ENCODE data around the gene MACROD2.
"Not testable (repeated sequence)": the region's sequence is repeated elsewhere in the genome, so short reads cannot be mapped to it uniquely, and the experiment has no call there.

Gene MACROD2

GRCh38 chr20:15498926-15499325, 1503.6 kb downstream of the MACROD2 start:
- no peak for DNase-seq

DNA sequence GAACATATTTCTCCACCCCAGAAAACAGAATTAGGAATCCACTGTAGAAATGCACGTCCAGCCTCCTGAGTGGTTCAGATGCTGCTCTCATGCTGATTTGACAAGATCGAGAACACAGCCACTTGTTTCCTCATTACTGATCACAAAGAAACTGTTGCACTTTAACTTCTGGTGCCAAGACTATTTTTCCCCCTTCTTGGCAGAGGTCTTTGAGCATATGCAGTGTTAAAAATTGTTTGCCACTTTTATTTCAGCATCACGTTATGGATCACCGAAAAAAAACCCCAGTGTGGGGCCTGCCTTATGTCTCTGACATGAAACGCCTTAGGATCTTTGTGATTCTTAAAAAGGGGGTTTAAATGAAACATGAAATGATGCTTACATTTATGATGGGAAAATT, 1511.0 kb downstream of the MACROD2 start:
- no peak for DNase-seq

DNA sequence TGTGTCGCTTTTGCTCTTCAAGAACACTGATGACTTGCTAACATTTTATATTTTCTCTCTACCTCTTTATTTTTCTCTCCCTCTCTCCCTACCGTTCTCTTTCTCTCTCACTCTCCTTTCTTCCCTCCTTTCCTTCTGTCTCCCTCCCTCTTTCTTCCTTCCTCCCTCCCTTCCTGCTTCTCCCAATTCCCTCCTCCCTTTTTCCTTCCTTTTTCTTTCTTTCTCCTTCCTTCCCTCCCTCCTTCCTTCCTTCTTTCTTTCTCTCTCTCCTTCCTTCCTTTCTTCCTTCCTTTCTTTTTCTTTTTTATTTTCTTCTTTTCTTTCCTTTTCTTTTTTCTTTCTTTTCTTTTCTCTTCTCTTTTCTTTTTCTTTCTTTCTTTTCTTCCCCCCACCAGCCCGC, 1511.8 kb downstream of the MACROD2 start:
- DNase-seq = no peak

DNA sequence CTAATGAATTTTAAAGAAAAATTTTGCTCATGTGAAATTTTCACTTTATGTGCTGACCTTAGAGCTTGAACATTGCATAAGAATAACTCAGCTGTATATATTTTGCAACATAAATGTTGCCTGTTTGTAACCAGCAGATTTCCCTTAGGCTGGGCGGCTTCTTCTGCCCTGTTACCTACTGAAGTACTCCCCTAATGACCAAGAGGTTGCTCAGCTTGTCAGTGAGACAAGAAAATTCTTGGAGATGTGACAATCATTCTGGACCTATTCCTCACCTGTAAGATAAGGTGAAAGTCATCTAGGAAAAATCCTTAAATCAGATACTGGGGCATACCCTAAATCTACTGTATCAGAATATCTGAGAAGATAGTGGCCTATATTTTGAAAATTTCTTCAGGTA, 1516.2 kb downstream of the MACROD2 start:
- DNase-seq = no peak

GRCh38 chr20:15512916-15513315, 1517.6 kb downstream of the MACROD2 start:
- DNase-seq = no peak

DNA sequence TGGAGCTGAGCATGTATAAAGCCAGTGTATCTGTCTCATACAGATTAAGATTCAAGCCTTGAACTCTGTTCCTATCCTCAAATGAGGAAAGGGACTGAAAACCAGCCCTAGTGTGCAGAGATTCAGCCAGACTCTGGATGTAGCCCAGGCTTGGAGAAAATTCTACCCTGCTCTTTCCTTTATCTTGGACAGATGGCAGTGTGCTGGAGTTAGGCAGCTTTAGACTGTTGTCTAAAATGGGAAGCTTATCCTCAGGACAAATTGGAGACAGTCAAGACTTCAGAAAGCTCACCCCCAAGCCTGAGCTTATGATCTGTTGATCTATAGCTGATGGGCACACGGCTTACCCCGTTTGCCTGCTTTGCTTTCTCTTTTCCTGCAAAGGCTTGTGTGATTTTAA, 1520.4 kb downstream of the MACROD2 start:
- DNase-seq = no peak

DNA sequence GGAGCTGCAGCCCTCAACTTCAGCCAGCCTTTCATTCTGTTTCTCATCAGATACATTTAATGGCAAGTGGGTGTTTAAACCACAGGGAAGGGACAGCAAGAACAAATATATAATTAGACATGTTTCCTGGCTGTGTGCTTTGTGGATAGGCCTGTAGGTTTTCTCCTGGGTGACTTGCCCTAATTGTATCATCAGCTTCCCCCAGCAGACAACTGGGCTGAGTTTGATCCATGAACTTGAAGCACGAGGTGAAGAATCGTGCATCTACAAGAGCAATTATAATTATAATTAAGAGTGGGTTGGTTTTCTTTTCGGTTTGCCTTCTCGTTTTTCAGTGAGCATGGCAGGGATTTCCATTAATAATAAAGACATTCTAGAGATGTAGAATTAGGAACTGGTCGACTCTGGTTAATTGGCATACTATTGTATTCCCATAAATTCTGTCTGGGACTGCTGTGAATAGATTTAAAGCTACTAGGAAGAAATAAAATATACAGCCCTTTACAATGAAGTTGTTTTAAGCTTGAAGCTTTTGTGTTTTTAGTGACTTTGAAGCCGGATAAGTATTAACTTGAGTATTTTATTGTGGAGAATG, 1525.7 kb downstream of the MACROD2 start:
- no peak for DNase-seq

DNA sequence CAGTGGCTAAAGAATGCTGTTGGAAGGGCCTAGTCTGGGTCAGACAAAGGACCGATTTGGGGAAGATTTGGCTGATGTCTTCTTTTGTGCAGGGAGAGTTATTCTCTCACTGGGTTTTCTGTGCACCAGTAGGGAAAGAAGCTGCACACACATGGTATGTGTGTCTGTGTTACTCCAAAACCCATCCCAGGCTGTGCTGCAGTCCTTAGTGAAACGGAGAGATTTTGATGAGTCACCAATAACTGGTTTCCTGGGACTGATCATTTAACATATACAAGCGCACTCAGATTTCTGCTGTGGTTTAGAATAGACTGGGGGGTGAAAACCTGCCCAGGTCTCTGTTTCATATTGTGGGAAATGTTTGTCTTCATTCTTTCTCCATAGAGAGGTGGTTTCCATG, 1528.1 kb downstream of the MACROD2 start:
- no peak for DNase-seq

DNA sequence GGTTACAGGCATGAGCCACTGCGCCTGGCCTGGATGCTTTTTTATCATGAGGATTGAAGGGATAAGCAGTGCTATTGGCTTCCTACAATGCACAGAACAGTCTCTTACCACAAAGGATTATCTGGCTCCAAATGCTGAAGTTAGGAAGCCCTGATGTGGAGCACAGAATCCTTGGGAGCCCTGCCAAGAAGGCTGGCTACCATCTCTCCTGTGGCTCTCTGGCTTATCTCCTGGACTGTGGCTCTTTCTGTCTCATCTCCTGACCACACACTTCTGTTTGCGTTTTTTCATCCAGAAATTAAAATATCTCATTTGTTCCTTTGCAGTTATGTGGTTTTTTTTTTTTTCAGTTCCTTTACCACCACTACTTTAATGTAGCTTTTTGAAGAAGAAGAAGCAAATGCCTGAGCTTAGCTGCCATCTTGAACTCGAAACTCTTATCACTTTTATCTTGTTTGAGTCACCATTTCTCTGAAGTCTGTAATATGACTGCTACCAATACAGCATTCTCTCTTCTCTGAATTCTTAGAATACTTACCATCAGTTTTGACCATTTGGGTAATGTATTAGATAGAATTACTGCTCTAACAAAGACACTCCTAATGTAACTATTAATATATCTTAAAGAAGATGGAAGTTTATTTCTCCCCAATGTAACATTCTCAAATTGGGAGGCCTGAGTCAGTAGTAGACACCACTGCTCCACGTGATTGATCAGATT, 1533.2 kb downstream of the MACROD2 start:
- DNase-seq = no peak

DNA sequence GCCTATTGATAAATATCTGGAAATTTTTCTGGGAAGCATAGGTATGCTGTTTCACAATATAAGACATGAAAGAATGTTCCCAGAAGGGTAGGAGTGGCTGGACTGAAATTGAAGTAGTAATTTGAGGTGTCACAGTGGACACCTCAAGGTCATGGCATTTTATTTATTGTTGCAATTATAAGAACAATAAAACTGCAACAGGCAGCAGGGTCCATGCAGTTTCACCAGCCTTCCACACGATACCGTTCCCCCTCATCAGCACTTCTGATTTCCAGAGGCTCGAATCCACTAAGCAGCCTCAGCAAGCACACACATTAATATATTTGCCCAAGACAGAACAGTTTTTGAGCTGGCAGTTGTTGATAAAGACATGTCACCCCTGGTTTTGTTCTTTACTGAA, 1540.5 kb downstream of the MACROD2 start:
- DNase-seq = no peak

- not testable (repeated sequence) for DNase-seq
Observed at GRCh38 chr20:15537200-15537599, 1541.9 kb downstream of the MACROD2 start.

- no peak for DNase-seq
Observed at GRCh38 chr20:15542655-15543054, 1547.3 kb downstream of the MACROD2 start.

DNA sequence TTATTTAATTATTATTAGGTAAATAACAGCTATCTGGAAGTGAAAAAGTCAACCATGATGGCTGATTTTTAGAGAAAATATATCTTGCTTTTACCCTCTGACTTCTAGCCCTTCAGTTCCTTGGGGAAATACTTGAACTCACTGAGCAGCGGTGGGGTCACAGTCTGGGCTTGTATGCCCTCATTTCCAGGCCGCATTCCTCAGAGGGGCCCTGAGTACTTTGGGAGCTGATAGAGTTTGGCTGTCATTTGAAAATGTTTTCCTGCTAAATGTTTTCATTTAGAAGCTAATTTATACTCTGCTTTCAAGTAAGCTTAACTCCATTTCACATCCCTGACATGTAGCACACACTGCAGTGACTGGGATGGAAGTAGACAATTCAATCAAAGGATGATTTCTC, 1549.4 kb downstream of the MACROD2 start:
- DNase-seq = no peak

GRCh38 chr20:15546525-15547023, 1551.3 kb downstream of the MACROD2 start:
- no peak for DNase-seq

DNA sequence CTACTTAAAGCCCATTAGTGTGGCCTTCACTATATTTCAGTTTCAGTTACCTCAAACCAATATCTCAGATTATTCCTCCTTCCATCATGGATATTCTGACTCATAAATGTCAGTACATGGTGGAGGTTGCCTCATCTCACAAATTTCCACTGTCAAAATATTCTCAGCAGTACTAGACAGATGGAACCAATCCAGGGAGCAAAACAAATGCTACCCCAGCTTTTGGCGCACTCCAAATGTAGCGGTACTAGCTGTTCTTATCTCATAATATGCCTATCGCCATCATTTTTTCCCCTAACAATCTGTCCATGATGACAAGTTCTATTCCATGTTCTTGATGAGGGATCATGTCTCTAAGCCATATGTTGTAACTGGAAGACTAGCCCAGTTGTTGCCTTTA, 1551.8 kb downstream of the MACROD2 start:
- DNase-seq = no peak

DNA sequence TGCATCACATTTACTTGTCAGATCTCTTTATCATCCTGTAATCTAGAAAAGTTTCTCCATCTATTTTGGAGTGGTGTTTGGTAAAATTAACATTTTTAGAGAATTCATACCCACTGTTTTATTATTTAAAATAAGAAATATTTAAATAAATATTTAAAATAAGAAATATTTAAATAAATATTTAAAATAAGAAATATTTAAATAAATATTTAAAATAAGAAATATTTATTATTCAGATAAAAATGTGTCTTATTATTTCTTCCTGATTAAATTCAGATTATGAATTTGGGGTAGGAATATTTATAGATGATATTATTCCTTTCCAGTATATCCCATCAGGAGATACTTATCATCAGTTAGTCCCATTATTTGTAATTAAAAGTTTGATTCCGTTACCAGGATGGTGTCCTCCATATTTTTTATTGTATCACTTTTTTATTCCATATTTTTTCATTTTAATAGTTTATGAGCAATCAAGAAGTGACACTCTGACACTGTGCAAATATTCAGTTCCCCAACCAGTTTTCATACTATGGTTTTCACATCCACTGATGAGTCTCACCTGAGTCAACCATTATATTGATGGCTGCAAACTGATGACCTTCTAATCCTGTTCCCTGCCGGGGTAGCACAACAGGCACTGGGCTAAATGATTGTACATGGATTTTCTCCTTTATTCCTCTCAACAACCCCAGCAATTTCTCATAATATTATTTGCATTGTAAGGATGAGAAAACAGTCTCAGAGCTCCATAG, 1555.0 kb downstream of the MACROD2 start:
- no peak for DNase-seq

DNA sequence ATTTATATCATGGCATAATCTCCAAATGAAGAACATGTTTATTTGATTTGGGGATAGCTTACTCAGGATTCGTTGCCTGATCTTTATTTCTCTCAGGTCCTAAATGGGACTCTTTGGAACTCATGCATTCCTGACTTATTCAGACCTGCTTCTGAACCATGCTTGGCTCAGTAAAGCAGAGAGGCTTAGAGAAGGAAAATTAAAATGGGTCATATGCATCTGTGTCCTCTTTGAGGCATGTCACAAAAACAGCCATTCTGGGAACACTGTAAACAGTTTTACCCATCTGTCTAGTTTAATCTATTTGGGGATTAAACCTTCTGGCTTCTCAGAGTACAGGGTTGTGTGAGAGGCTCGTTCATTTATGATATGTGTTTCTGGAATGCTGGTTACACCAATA, 1560.6 kb downstream of the MACROD2 start:
- no peak for DNase-seq

DNA sequence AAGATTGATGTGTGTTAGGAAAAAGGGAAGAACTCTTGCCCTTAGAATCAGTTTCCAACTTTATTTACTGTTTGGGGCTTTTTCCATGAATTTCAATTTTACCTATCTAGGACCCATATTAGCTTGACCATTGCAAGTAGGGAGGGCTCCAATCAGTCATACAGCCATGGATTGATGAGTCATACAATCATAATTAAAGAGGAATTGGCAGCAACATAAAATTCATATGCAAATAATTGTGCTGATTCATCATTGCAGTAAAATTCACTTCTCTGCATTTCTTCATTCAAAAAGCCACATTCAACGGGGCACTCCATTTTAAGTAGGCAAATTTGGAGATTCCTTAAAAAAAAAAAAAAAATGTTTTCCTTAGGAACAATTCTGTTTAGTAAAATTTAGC, 1561.6 kb downstream of the MACROD2 start:
- DNase-seq = no peak

DNA sequence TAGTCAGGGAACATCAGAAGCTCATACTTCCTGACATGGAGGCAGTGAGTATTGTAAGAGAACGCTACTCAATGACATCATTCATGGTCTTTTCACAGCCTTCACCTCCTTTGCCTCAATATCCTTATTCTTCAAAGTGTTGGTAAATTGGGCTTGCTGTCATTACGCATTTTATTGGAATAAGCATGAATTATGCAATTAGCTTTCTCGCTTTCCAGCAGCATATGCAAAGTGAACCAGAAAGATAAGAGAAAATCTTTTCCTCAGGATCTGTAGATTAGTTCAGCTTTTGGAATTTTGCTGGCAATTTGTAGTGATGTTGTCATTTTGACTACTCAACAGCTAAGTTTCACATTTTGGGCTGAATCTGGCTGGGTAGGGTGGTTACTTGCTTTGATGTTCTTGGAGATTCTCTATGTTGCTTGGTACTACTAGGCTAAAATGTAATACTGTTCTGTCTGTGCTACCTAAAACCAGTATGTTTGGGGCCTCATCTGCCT, 1565.8 kb downstream of the MACROD2 start:
- DNase-seq = no peak

- DNase-seq = no peak
Observed at GRCh38 chr20:15561707-15562404, 1566.5 kb downstream of the MACROD2 start.

DNA sequence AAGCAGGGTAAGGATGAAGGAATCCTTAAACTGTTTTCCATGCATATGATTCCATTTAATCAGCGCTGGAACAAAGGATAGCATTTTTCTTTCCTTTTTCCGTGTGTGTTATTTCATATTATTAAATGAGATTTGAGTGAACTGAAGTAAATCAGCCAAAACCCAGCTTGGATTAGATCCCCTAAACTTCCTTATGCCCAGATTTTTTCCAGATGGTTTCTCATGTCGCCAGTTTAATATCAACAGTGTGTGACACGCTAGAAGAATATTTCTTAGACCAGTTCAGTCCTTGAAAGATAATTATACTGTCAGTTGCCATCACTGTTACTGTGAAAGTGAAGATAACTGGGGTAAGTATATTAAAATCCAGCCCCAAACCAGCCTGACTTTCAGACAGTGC, 1568.5 kb downstream of the MACROD2 start:
- DNase-seq = no peak

- no peak for DNase-seq
Observed at GRCh38 chr20:15564981-15565380, 1569.7 kb downstream of the MACROD2 start.

GRCh38 chr20:15565786-15566185, 1570.5 kb downstream of the MACROD2 start:
- DNase-seq = no peak
